ENCODE measurements around the gene OR4F15.

DNA sequence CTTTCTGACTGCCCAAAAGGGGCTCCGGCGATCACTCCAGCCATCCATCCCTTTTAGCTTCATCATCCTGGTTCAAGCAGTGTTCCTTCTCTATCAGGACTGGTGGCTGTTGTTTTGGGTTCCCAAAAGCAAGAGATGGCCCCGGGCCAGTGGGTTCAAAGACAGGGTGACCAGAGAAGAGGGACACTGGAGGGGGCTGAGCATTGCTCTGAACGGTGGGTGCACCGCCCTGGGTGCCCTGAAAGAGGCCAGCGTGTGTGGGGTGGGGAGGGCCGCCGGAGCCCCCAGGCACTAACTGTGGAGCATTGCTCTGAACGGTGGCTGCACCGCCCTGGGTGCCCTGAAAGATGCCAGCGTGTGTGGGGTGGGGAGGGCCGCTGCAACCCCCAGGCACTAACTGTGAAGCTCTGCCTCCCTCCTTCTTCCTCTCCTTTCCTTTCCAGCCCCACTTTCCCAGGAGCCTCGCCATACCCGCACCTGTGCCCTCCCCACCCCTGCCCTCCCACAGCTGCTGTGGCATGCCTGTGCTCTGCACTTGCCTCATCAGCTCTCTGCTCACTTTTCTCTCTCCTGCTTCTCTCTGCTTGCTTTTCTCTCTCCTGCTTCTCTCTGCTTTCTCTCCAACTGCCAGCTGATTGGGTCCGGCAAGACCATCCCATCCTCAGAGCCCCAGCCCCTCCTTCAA lies 46.1 kb upstream of the OR4F15 start:
- TF ChIP-seq EZH2 (IDR thresholded peaks at IDR 0.05; ENCODE audit: borderline replicate concordance, low read depth, low read length, severe bottlenecking) = no peak
- TF ChIP-seq, protein P1, sequence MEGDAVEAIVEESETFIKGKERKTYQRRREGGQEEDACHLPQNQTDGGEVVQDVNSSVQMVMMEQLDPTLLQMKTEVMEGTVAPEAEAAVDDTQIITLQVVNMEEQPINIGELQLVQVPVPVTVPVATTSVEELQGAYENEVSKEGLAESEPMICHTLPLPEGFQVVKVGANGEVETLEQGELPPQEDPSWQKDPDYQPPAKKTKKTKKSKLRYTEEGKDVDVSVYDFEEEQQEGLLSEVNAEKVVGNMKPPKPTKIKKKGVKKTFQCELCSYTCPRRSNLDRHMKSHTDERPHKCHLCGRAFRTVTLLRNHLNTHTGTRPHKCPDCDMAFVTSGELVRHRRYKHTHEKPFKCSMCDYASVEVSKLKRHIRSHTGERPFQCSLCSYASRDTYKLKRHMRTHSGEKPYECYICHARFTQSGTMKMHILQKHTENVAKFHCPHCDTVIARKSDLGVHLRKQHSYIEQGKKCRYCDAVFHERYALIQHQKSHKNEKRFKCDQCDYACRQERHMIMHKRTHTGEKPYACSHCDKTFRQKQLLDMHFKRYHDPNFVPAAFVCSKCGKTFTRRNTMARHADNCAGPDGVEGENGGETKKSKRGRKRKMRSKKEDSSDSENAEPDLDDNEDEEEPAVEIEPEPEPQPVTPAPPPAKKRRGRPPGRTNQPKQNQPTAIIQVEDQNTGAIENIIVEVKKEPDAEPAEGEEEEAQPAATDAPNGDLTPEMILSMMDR (IDR thresholded peaks at IDR 0.05; ENCODE audit: borderline replicate concordance, extremely low read depth, low read length, poor library complexity, severe bottlenecking) = no peak
